ENCODE data around the gene PRKCE.

- TF ChIP-seq POLR2AphosphoS5 (IDR thresholded peaks at IDR 0.05; ENCODE audit: low read depth, low read length) (no peak), POLR2A (IDR thresholded peaks at IDR 0.05; ENCODE audit: low read depth, low read length) (no peak), TAF1 (IDR thresholded peaks at IDR 0.05; ENCODE audit: borderline replicate concordance, low read depth, low read length) (no peak)
These were observed 362.3 kb downstream of the PRKCE start for GRCh38 chr2:46013726-46014125.
